Measurements from ENCODE around the gene DNAH14.

DNA sequence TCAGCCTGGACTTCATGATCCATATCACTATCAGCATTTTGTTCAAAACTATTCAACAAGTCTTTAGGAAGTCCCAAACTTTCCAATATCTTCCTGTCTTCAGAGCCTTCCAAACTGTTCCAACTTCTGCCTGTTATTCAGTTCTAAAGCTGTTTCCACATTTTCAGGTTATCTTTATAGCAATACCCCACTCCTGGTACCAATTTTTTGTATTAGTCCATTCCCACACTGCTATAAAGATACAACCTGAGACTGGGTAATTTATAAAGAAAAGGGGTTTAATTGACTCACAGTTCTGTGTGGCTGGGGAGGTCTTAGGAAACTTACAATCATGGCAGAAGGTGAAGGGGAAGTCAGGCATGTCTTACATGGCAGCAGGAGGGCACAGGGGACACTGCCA is 18.3 kb upstream of the DNAH14 start:
- TF ChIP-seq, protein P1, sequence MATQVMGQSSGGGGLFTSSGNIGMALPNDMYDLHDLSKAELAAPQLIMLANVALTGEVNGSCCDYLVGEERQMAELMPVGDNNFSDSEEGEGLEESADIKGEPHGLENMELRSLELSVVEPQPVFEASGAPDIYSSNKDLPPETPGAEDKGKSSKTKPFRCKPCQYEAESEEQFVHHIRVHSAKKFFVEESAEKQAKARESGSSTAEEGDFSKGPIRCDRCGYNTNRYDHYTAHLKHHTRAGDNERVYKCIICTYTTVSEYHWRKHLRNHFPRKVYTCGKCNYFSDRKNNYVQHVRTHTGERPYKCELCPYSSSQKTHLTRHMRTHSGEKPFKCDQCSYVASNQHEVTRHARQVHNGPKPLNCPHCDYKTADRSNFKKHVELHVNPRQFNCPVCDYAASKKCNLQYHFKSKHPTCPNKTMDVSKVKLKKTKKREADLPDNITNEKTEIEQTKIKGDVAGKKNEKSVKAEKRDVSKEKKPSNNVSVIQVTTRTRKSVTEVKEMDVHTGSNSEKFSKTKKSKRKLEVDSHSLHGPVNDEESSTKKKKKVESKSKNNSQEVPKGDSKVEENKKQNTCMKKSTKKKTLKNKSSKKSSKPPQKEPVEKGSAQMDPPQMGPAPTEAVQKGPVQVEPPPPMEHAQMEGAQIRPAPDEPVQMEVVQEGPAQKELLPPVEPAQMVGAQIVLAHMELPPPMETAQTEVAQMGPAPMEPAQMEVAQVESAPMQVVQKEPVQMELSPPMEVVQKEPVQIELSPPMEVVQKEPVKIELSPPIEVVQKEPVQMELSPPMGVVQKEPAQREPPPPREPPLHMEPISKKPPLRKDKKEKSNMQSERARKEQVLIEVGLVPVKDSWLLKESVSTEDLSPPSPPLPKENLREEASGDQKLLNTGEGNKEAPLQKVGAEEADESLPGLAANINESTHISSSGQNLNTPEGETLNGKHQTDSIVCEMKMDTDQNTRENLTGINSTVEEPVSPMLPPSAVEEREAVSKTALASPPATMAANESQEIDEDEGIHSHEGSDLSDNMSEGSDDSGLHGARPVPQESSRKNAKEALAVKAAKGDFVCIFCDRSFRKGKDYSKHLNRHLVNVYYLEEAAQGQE (IDR thresholded peaks at IDR 0.05; ENCODE audit: borderline replicate concordance), result no peak
- TF ChIP-seq, protein P1 (CRISPR knock-in tag; IDR thresholded peaks at IDR 0.05; ENCODE audit: low read depth), result no peak
- TF ChIP-seq TCF7L2 (IDR thresholded peaks at IDR 0.05; ENCODE audit: low read depth, low read length), result no peak
- no peak for TF ChIP-seq POLR2AphosphoS5 (IDR thresholded peaks at IDR 0.05; ENCODE audit: control insufficient read depth, insufficient read depth, low read depth, low read length)
- TF ChIP-seq CHD4 (IDR thresholded peaks at IDR 0.05; ENCODE audit: insufficient read depth, insufficient replicate concordance, low read depth, low read length, poor library complexity, severe bottlenecking), result no peak
- no peak for TF ChIP-seq GABPB1 (CRISPR knock-in tag; IDR thresholded peaks at IDR 0.05)
- TF ChIP-seq SIRT6 (IDR thresholded peaks at IDR 0.05; ENCODE audit: low read depth, low read length), result no peak
- TF ChIP-seq CREB5 (CRISPR knock-in tag; IDR thresholded peaks at IDR 0.05), result no peak
- no peak for TF ChIP-seq POLR3A (IDR thresholded peaks at IDR 0.05; ENCODE audit: borderline replicate concordance, extremely low read depth, insufficient read depth, insufficient read length)
- TF ChIP-seq, protein P2, sequence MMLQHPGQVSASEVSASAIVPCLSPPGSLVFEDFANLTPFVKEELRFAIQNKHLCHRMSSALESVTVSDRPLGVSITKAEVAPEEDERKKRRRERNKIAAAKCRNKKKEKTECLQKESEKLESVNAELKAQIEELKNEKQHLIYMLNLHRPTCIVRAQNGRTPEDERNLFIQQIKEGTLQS (IDR thresholded peaks at IDR 0.05), result no peak
- TF ChIP-seq, protein P2 (CRISPR knock-in tag; conservative IDR thresholded peaks at IDR 0.05), result no peak

Data from K562 (cell line).